ENCODE measurements around the gene PTPRG.
A peak's percentile ranks its signal among the peaks of the same experiment; 100 is the strongest.
"Not testable (repeated sequence)": the region's sequence is repeated elsewhere in the genome, so short reads cannot be mapped to it uniquely, and the experiment has no call there.

Gene PTPRG

GRCh38 chr3:61702453-61702852 is 141.1 kb downstream of the PTPRG start:
- Histone ChIP-seq H3K27me3 (ENCODE audit: control insufficient read depth, insufficient read depth, low read length) (no peaks in the 10 kb centered on the region), H3K9ac (ENCODE audit: low read depth, low read length) (no peak overlapping the region), H3K9me3 (ENCODE audit: control insufficient read depth, insufficient read depth, low read length) (no peaks in the 10 kb centered on the region), H3K4me1 (ENCODE audit: control insufficient read depth, insufficient read depth, low read length) (peaks cover 56% of the 10 kb centered on the region), H3K4me3 (ENCODE audit: low read depth, low read length) (no peak overlapping the region), H3K36me3 (ENCODE audit: control insufficient read depth, insufficient read depth, low read length) (no peaks in the 10 kb centered on the region)

DNA sequence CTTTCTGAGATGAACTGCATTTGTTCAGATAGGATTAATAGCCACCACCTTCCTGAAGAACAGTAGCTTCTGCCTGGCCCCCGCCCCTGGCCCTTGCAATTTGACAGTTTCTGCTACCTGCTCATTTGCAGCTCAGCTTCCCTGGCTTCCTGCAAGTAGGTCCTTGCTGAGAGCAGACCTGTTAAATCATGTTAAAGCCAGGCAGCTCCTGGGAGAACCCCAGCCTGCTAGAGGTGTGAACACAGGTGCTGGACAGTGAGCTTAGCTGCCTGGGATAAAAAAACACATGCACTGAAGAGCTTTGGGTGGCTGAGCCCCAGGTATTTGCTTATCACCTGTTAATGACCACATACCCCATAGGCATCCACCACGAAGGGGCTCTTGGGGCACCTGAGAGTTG is 143.4 kb downstream of the PTPRG start:
- no peaks in the 10 kb centered on the region for H3K27me3 ChIP-seq (ENCODE audit: control insufficient read depth, insufficient read depth, low read length)
- H3K4me3 ChIP-seq (ENCODE audit: low read depth, low read length) = no peak overlapping the region
- H3K36me3 ChIP-seq (ENCODE audit: control insufficient read depth, insufficient read depth, low read length) = no peaks in the 10 kb centered on the region
- peaks cover 52% of the 10 kb centered on the region for H3K4me1 ChIP-seq (ENCODE audit: control insufficient read depth, insufficient read depth, low read length)
- peak overlapping the region; percentile 55 for H3K9ac ChIP-seq (ENCODE audit: low read depth, low read length)
- H3K9me3 ChIP-seq (ENCODE audit: control insufficient read depth, insufficient read depth, low read length) = no peaks in the 10 kb centered on the region

- peaks cover 30% of the 10 kb centered on the region for H3K4me1 ChIP-seq (ENCODE audit: control insufficient read depth, insufficient read depth, low read length)
- H3K9ac ChIP-seq (ENCODE audit: low read depth, low read length) = no peak overlapping the region
- no peaks in the 10 kb centered on the region for H3K27me3 ChIP-seq (ENCODE audit: control insufficient read depth, insufficient read depth, low read length)
- H3K36me3 ChIP-seq (ENCODE audit: control insufficient read depth, insufficient read depth, low read length) = no peaks in the 10 kb centered on the region
- H3K9me3 ChIP-seq (ENCODE audit: control insufficient read depth, insufficient read depth, low read length) = no peaks in the 10 kb centered on the region
- H3K4me3 ChIP-seq (ENCODE audit: low read depth, low read length) = no peak overlapping the region
Measured at GRCh38 chr3:61707492-61707891, 146.1 kb downstream of the PTPRG start.

- H3K4me3 ChIP-seq (ENCODE audit: low read depth, low read length); H3K9me3 ChIP-seq (ENCODE audit: control insufficient read depth, insufficient read depth, low read length); H3K27me3 ChIP-seq (ENCODE audit: control insufficient read depth, insufficient read depth, low read length); H3K4me1 ChIP-seq (ENCODE audit: control insufficient read depth, insufficient read depth, low read length); H3K36me3 ChIP-seq (ENCODE audit: control insufficient read depth, insufficient read depth, low read length); H3K9ac ChIP-seq (ENCODE audit: low read depth, low read length): not testable (repeated sequence)
Measured at GRCh38 chr3:61710920-61711319, 149.5 kb downstream of the PTPRG start.

- Histone ChIP-seq H3K4me1 (ENCODE audit: control insufficient read depth, insufficient read depth, low read length) (peaks cover 18% of the 10 kb centered on the region), H3K9ac (ENCODE audit: low read depth, low read length) (no peak overlapping the region), H3K36me3 (ENCODE audit: control insufficient read depth, insufficient read depth, low read length) (no peaks in the 10 kb centered on the region), H3K27me3 (ENCODE audit: control insufficient read depth, insufficient read depth, low read length) (no peaks in the 10 kb centered on the region), H3K4me3 (ENCODE audit: low read depth, low read length) (no peak overlapping the region), H3K9me3 (ENCODE audit: control insufficient read depth, insufficient read depth, low read length) (no peaks in the 10 kb centered on the region)
Measured at GRCh38 chr3:61714225-61714624, 152.9 kb downstream of the PTPRG start.

- H3K36me3 ChIP-seq (ENCODE audit: control insufficient read depth, insufficient read depth, low read length) = no peaks in the 10 kb centered on the region
- H3K9ac ChIP-seq (ENCODE audit: low read depth, low read length) = no peak overlapping the region
- H3K9me3 ChIP-seq (ENCODE audit: control insufficient read depth, insufficient read depth, low read length) = no peaks in the 10 kb centered on the region
Measured at GRCh38 chr3:61715886-61716527, 154.6 kb downstream of the PTPRG start.

GRCh38 chr3:61716693-61717092 is 155.3 kb downstream of the PTPRG start:
- H3K27me3 ChIP-seq (ENCODE audit: control insufficient read depth, insufficient read depth, low read length); H3K9me3 ChIP-seq (ENCODE audit: control insufficient read depth, insufficient read depth, low read length); H3K36me3 ChIP-seq (ENCODE audit: control insufficient read depth, insufficient read depth, low read length); H3K4me3 ChIP-seq (ENCODE audit: low read depth, low read length); H3K9ac ChIP-seq (ENCODE audit: low read depth, low read length): not testable (repeated sequence)
- H3K4me1 ChIP-seq (ENCODE audit: control insufficient read depth, insufficient read depth, low read length) = peaks cover 17% of the 10 kb centered on the region

More at GRCh38 chr3:61715886-61716527, 154.6 kb downstream of the PTPRG start:
- H3K4me1 ChIP-seq (ENCODE audit: control insufficient read depth, insufficient read depth, low read length) = peaks cover 17% of the 10 kb centered on the region
- no peaks in the 10 kb centered on the region for H3K27me3 ChIP-seq (ENCODE audit: control insufficient read depth, insufficient read depth, low read length)
- no peak overlapping the region for H3K4me3 ChIP-seq (ENCODE audit: low read depth, low read length)

- Histone ChIP-seq H3K27me3 (ENCODE audit: control insufficient read depth, insufficient read depth, low read length) (no peaks in the 10 kb centered on the region), H3K9ac (ENCODE audit: low read depth, low read length) (no peak overlapping the region), H3K9me3 (ENCODE audit: control insufficient read depth, insufficient read depth, low read length) (no peaks in the 10 kb centered on the region), H3K4me1 (ENCODE audit: control insufficient read depth, insufficient read depth, low read length) (peaks cover 13% of the 10 kb centered on the region), H3K36me3 (ENCODE audit: control insufficient read depth, insufficient read depth, low read length) (no peaks in the 10 kb centered on the region), H3K4me3 (ENCODE audit: low read depth, low read length) (no peak overlapping the region)
Measured at GRCh38 chr3:61718565-61718964, 157.2 kb downstream of the PTPRG start.

GRCh38 chr3:61719278-61719977 is 158.1 kb downstream of the PTPRG start:
- Histone ChIP-seq H3K36me3 (ENCODE audit: control insufficient read depth, insufficient read depth, low read length) (no peaks in the 10 kb centered on the region), H3K9me3 (ENCODE audit: control insufficient read depth, insufficient read depth, low read length) (no peaks in the 10 kb centered on the region), H3K27me3 (ENCODE audit: control insufficient read depth, insufficient read depth, low read length) (no peaks in the 10 kb centered on the region), H3K4me3 (ENCODE audit: low read depth, low read length) (no peak overlapping the region), H3K9ac (ENCODE audit: low read depth, low read length) (no peak overlapping the region), H3K4me1 (ENCODE audit: control insufficient read depth, insufficient read depth, low read length) (peaks cover 13% of the 10 kb centered on the region)

GRCh38 chr3:61723038-61723437 is 161.7 kb downstream of the PTPRG start:
- Histone ChIP-seq H3K9ac (ENCODE audit: low read depth, low read length) (no peak overlapping the region), H3K4me1 (ENCODE audit: control insufficient read depth, insufficient read depth, low read length) (peaks cover 13% of the 10 kb centered on the region), H3K4me3 (ENCODE audit: low read depth, low read length) (no peak overlapping the region), H3K9me3 (ENCODE audit: control insufficient read depth, insufficient read depth, low read length) (no peaks in the 10 kb centered on the region), H3K36me3 (ENCODE audit: control insufficient read depth, insufficient read depth, low read length) (no peaks in the 10 kb centered on the region), H3K27me3 (ENCODE audit: control insufficient read depth, insufficient read depth, low read length) (no peaks in the 10 kb centered on the region)

DNA sequence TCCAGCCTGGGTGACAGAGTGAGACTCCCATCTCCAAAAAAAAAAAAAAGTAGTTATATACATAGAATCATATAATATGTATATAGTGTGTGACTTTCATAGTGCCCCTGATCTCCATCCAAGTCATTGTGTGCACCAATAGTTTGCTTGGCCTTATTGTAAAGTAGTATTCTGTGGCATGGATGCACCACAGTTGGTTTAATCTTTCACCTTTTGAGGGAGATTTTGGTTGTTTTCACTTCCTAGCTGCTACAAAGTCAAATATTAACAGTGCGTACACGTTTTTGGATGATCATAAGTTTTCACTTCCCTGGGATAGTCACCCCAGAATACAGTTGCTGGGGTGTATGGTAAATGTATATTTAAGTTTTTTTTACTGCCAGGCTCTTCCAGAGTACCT is 162.8 kb downstream of the PTPRG start:
- H3K9me3 ChIP-seq (ENCODE audit: control insufficient read depth, insufficient read depth, low read length) = no peaks in the 10 kb centered on the region
- no peaks in the 10 kb centered on the region for H3K36me3 ChIP-seq (ENCODE audit: control insufficient read depth, insufficient read depth, low read length)
- H3K4me1 ChIP-seq (ENCODE audit: control insufficient read depth, insufficient read depth, low read length) = peaks cover 6% of the 10 kb centered on the region
- no peaks in the 10 kb centered on the region for H3K27me3 ChIP-seq (ENCODE audit: control insufficient read depth, insufficient read depth, low read length)
- no peak overlapping the region for H3K4me3 ChIP-seq (ENCODE audit: low read depth, low read length)
- no peak overlapping the region for H3K9ac ChIP-seq (ENCODE audit: low read depth, low read length)

GRCh38 chr3:61724801-61725200 is 163.4 kb downstream of the PTPRG start:
- H3K4me1 ChIP-seq (ENCODE audit: control insufficient read depth, insufficient read depth, low read length) = peaks cover 4% of the 10 kb centered on the region
- no peaks in the 10 kb centered on the region for H3K27me3 ChIP-seq (ENCODE audit: control insufficient read depth, insufficient read depth, low read length)
- no peak overlapping the region for H3K4me3 ChIP-seq (ENCODE audit: low read depth, low read length)

More at GRCh38 chr3:61724801-61725200, 163.4 kb downstream of the PTPRG start:
- no peaks in the 10 kb centered on the region for H3K36me3 ChIP-seq (ENCODE audit: control insufficient read depth, insufficient read depth, low read length)
- H3K9ac ChIP-seq (ENCODE audit: low read depth, low read length) = no peak overlapping the region
- H3K9me3 ChIP-seq (ENCODE audit: control insufficient read depth, insufficient read depth, low read length) = no peaks in the 10 kb centered on the region
